Stimulated activated CD8-positive, alpha-beta memory T cell treated with anti-CD3 and anti-CD28 coated beads, Interleukin-15, amount 100 ng/mL, for 48 hours (primary cell): ENCODE measurements around the gene AMACR.
"Not testable (repeated sequence)": the region's sequence is repeated elsewhere in the genome, so short reads cannot be mapped to it uniquely, and the experiment has no call there.

Experiments used
- DNase-seq, 2 donors: peaks; one replicate each; pipeline ENCODE4 v3.0.0-alpha.2; 2020; ENCODE audit warnings: low read depth in 2 of 2

Gene AMACR

DNA sequence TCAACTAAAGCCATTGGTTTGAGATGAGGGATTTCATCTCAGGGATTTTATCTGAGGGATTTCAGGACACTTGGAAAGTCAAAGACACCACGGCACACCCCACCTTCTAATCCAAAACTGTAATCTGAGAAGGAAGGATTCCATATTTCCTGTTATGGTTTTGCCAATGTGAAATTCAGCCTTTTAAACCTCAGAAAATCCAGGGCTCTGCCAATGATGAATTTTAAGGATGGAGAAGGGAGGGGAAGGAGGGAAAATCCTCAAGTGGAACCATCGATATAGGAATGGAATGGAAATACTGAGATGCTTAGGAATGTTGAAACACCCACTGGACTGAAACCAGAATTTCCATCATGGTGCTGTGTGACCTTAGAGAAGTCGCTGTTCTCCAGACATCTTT, 29.9 kb upstream of the AMACR start:
- no peak for DNase-seq

DNA sequence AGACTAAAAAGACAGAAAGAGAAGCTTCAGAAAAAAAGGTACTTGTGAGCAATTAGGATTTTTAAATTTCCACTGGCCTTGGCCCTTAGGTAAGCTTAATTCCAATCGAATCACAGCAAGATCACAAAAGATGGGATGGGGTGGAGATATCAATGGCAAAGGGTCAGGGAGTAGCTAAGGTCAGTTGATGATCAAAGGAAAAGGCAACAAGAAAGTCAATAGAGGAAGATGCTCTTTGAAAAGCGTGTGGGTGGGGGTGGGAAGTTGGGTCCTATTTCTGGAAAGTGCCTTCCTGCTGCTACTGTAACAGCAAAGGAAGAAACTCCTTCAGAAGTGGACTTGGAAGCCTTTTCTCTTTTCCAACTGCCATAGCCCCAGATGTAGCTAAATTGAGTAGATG, 27.9 kb upstream of the AMACR start:
- DNase-seq: no peak

- no peak for DNase-seq
Observed at GRCh38 chr5:34034534-34035327, 26.9 kb upstream of the AMACR start.

DNA sequence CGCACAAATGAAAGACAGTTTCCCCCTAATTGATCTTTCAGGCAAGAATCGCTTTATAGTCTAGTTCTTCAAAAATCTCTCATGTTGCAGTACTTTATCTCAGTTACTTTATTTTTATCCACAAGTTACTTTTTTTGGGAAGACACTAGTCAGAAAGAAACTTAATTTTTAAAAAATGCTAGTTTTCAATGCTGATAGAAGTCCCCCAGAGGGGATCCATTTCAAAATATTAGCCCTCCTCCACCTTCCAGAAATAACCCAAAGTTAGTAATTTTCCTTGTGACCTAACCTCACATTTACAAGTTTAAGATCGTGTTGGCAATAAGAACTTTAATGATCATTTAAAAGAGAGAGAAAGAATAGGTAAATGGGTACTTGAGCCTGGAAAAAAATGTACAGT, 24.1 kb upstream of the AMACR start:
- DNase-seq: no peak

- no peak for DNase-seq
Observed at GRCh38 chr5:34031117-34031516, 23.3 kb upstream of the AMACR start.

- DNase-seq: not testable (repeated sequence)
Observed at GRCh38 chr5:34030585-34030984, 22.7 kb upstream of the AMACR start.

DNA sequence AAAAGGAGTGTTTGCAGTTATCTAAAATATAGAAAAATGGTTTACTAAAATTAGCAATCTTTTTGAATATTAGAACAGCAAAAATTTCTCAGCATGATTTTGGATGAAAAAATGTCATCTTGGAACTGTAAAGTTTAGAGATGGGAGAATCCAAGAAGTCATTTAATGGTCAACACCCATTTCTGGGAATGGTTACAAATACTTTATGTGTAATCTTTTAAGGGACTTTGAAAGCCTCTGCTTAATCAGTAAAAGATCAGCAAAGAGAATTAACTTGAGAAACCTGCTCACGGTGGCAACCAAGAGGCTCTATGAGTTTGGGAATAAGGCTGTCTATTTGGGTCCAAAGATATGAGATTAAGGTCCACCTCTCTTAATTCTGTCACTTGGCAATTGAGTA, 22.2 kb upstream of the AMACR start:
- no peak for DNase-seq

GRCh38 chr5:34028349-34028748, 20.5 kb upstream of the AMACR start:
- no peak for DNase-seq

DNA sequence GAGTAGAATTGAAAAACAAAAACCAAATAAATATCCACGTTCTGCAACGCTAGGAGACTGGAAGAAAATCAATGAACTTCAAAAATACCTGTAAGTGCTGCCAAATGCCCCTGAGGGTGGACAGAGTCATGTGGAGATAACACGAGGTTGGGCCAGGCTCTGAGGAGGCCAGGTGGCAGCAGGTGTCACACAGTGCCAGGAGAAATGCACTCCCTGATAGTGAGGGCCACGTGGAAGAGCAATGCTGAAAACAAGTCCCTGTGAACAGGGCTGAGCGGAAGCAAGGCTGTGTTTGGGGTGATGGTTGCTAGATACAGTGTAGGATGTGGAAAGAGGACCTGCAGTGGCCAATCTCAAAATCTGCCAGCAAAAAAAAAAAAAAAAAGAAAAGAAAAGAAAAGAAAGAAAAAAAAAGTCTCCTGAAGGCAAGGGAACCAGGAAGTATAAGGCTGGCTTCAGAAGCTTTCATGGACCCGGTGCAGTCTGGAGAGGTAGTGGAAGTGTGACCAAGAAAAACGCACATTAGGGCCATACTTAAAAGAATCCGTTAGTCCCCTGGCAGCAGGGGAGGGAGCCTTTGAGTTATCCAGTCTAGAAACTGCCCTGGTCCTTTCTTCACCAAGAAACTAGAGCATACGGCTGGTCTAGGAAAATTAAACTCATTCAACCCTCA, 18.4 kb upstream of the AMACR start:
- DNase-seq: no peak

- DNase-seq: peak; percentile 50 to 66
Observed at GRCh38 chr5:34022121-34022705, 14.4 kb upstream of the AMACR start.

DNA sequence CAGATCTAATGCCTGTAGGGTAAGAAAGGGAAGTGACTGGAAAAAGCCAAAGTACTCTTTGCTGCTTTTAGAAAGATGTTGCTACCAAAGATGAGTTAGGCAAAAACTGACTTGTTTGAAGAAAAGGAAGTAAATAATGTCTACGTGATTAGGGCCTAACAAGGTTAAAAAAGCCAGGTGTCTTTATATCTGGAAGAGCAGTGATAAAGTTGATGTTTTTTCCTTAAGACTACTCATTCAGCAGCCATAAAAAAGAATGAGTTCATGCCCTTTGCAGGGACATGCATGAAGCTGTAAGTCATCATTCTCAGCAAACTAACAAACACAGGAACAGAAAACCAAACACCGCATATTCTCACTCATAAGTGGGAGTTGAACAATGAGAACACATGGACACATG, 13.5 kb upstream of the AMACR start:
- DNase-seq: no peak

- no peak for DNase-seq
Observed at GRCh38 chr5:34020726-34021125, 12.9 kb upstream of the AMACR start.

GRCh38 chr5:34017254-34017653, 9.4 kb upstream of the AMACR start:
- DNase-seq: no peak

GRCh38 chr5:34016750-34017149, 8.9 kb upstream of the AMACR start:
- no peak for DNase-seq

DNA sequence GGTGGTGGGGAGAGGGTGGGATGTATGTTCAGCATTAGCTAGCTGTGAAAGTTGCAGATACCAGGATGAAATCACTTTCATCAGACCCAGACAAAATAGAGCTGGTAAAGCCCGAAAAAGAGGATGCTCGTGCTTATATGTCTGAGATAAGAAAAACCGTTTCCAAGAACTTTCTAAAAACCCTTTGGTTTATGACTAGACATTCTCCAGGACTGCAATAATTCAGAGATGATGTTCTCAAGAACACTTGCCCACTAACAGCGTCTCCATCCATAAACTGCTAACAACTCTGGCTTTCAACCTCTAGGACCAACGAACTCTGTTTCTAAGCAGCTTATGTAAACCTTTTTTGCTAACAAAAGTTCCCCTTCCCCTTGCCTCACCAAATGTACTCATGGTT, 8.4 kb upstream of the AMACR start:
- no peak for DNase-seq

GRCh38 chr5:34015120-34015822, 7.4 kb upstream of the AMACR start:
- DNase-seq: peak in 1 of 2 donors; percentile 43

DNA sequence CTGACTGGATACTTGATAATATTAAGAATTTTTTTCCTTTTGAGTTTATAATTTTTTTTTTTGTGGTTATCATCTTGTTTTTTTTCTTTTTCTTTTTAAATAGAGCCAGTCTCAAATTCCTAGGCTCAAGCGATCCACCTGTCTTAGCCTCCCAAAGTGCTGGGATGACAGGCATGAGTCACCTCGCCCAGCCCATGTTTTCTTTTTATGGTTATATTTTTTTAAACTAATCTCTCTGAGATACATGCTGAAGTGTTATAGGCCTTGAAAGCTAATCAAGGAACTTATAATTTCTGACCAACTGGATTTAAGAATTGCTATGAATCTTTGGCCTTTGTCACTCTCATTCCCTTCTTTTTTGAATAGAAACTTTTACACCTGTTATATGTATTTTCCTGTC, 6.8 kb upstream of the AMACR start:
- no peak for DNase-seq

- no peak for DNase-seq
Observed at GRCh38 chr5:34013547-34013946, 5.7 kb upstream of the AMACR start.

DNA sequence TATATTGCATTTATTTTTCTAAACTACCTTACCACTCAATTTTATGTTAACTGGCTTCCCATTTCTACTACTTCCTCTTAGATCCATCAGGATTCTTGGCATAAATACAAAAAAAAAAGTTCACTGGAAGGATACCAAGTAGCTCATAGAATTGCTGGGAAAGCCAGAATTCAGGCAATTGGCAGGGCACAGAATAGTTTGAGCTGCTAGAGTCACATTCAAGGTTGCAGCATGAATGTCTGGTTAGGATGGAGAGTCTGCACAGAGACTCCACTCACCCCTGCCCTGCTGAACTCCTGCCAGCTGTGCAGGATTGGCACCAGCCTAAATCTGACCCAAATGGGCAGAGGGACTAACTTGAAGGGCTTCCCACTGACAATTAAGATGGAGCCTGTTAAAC, 4.9 kb upstream of the AMACR start:
- DNase-seq: no peak

DNA sequence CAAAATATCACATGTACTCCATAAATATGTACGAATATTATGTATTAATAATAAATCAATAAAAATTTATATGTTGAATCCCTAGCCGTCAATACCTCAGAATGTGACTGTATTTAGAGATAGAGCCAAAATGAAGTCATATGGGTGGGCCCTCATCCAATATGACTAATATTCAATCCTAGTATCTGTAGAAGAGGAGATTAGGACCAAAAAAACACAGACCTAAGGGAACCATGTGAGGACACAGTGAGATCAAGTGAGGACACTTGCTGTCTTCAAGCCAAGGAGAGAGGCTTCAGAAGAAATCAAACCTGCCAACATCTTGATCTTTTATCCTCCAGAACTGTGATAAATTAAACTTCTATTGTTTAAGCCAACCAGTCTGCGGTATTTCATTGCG, 3.7 kb upstream of the AMACR start:
- no peak for DNase-seq

DNA sequence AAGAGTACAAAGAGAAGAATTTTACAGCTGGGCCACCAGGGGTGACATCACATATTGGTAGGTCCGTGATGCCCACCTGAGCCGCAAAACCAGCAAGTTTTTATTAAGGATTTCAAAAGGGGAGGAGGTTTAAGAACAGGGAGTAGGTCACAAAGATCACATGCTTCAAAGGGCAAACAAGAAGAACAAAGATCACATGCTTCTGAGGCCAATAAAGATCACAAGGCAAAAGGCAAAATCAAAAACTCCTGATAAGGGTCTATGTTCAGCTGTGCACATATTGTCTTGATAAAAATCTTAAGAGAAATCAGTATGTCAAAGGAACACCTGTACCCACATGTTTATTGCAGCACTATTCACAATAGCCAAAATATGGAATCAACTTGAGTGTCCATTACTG, 2.3 kb upstream of the AMACR start:
- not testable (repeated sequence) for DNase-seq

GRCh38 chr5:34009610-34010009, 1.8 kb upstream of the AMACR start:
- no peak for DNase-seq

DNA sequence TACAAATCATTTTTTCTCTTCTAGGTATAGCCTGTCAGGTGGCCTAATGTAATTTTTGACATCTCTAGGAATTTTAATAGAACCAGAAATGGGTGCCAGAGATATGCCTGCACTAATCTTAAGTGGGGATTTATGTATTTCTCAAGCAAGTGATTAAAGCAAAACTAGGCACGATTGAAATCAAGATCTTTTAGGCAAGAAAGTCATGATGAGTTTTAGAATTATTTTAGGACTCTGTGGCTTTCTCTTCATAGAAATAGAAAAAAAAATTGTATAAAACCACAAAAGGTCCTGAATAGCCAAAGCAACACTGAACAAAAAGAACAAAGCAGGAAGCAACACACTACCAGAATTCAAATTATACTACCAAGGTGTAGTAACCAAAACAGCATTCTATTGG, 952 bp upstream of the AMACR start:
- DNase-seq: no peak
